Measurements from ENCODE around the gene PCSK2.

PCSK2 gene

GRCh38 chr20:17295151-17295726 is 68.4 kb downstream of the PCSK2 start:
- H3K4me1 ChIP-seq (ENCODE audit: control extremely low read depth in 1 of 4, control insufficient read depth in 4 of 4, insufficient read depth in 4 of 4, low read length in 3 of 4), result no peaks in the 10 kb centered on the region
- no peak for DNase-seq
- H3K9me3 ChIP-seq (ENCODE audit: control extremely low read depth in 1 of 5, control insufficient read depth in 4 of 5, insufficient read depth in 2 of 5, low read depth in 1 of 5, low read length in 4 of 5), result no peaks in the 10 kb centered on the region
- H3K4me3 ChIP-seq (ENCODE audit: control insufficient read depth in 1 of 7, extremely low read depth in 1 of 7, insufficient read depth in 4 of 7, low read depth in 2 of 7, low read length in 6 of 7), result no peak overlapping the region
- 100% methylated on average over 1 of the region's 3 CpGs for WGBS (ENCODE audit: insufficient coverage)
- CTCF ChIA-PET, result no interaction called here
- no peaks in the 10 kb centered on the region for H3K27me3 ChIP-seq (replicated peaks in 2 of 5; ENCODE audit: control insufficient read depth in 4 of 5, insufficient read depth in 5 of 5, low read length in 4 of 5)
- no peaks in the 10 kb centered on the region for H3K36me3 ChIP-seq (ENCODE audit: control insufficient read depth in 4 of 4, insufficient read depth in 4 of 4, low read length in 3 of 4)
- H3K27ac ChIP-seq (ENCODE audit: insufficient read depth in 1 of 2, low read depth in 1 of 2, low read length in 2 of 2, poor library complexity in 1 of 2, severe bottlenecking in 2 of 2), result no peak overlapping the region
- POLR2A ChIA-PET, result no interaction called here

- Histone ChIP-seq H3K9me3 (ENCODE audit: control extremely low read depth in 1 of 5, control insufficient read depth in 4 of 5, insufficient read depth in 2 of 5, low read depth in 1 of 5, low read length in 4 of 5) (no peaks in the 10 kb centered on the region), H3K27me3 (replicated peaks in 2 of 5; ENCODE audit: control insufficient read depth in 4 of 5, insufficient read depth in 5 of 5, low read length in 4 of 5) (peaks cover 0 to under 1% (median 0%) of the 10 kb centered on the region in 5 experiments), H3K36me3 (ENCODE audit: control insufficient read depth in 4 of 4, insufficient read depth in 4 of 4, low read length in 3 of 4) (no peaks in the 10 kb centered on the region), H3K4me1 (ENCODE audit: control extremely low read depth in 1 of 4, control insufficient read depth in 4 of 4, insufficient read depth in 4 of 4, low read length in 3 of 4) (no peaks in the 10 kb centered on the region), H3K4me3 (ENCODE audit: control insufficient read depth in 1 of 7, extremely low read depth in 1 of 7, insufficient read depth in 4 of 7, low read depth in 2 of 7, low read length in 6 of 7) (no peak overlapping the region), H3K27ac (ENCODE audit: insufficient read depth in 1 of 2, low read depth in 1 of 2, low read length in 2 of 2, poor library complexity in 1 of 2, severe bottlenecking in 2 of 2) (no peak overlapping the region)
- POLR2A ChIA-PET, result no interaction called here
- DNase-seq, result no peak
- CTCF ChIA-PET, result no interaction called here
- 92% methylated on average over 1 of the region's 4 CpGs for WGBS (ENCODE audit: insufficient coverage)
Measured at GRCh38 chr20:17295991-17296390, 69.2 kb downstream of the PCSK2 start.

- ChIA-PET POLR2A (no interaction called here), CTCF (no interaction called here)
- H3K4me1 ChIP-seq (ENCODE audit: control extremely low read depth in 1 of 4, control insufficient read depth in 4 of 4, insufficient read depth in 4 of 4, low read length in 3 of 4), result no peaks in the 10 kb centered on the region
- no peaks in the 10 kb centered on the region for H3K9me3 ChIP-seq (ENCODE audit: control extremely low read depth in 1 of 5, control insufficient read depth in 4 of 5, insufficient read depth in 2 of 5, low read depth in 1 of 5, low read length in 4 of 5)
- peaks cover 0 to 2% (median 0%) of the 10 kb centered on the region in 5 experiments for H3K27me3 ChIP-seq (replicated peaks in 2 of 5; ENCODE audit: control insufficient read depth in 4 of 5, insufficient read depth in 5 of 5, low read length in 4 of 5)
- no peaks in the 10 kb centered on the region for H3K36me3 ChIP-seq (ENCODE audit: control insufficient read depth in 4 of 4, insufficient read depth in 4 of 4, low read length in 3 of 4)
- no peak overlapping the region for H3K27ac ChIP-seq (ENCODE audit: insufficient read depth in 1 of 2, low read depth in 1 of 2, low read length in 2 of 2, poor library complexity in 1 of 2, severe bottlenecking in 2 of 2)
- H3K4me3 ChIP-seq (ENCODE audit: control insufficient read depth in 1 of 7, extremely low read depth in 1 of 7, insufficient read depth in 4 of 7, low read depth in 2 of 7, low read length in 6 of 7), result no peak overlapping the region
- no peak for DNase-seq
Measured at GRCh38 chr20:17298171-17298570, 71.3 kb downstream of the PCSK2 start.

GRCh38 chr20:17298751-17299150 is 71.9 kb downstream of the PCSK2 start:
- no peaks in the 10 kb centered on the region for H3K9me3 ChIP-seq (ENCODE audit: control extremely low read depth in 1 of 5, control insufficient read depth in 4 of 5, insufficient read depth in 2 of 5, low read depth in 1 of 5, low read length in 4 of 5)
- POLR2A ChIA-PET, result no interaction called here
- peaks cover 0 to 2% (median 0%) of the 10 kb centered on the region in 5 experiments for H3K27me3 ChIP-seq (replicated peaks in 2 of 5; ENCODE audit: control insufficient read depth in 4 of 5, insufficient read depth in 5 of 5, low read length in 4 of 5)
- DNase-seq, result no peak
- no peaks in the 10 kb centered on the region for H3K36me3 ChIP-seq (ENCODE audit: control insufficient read depth in 4 of 4, insufficient read depth in 4 of 4, low read length in 3 of 4)
- H3K27ac ChIP-seq (ENCODE audit: insufficient read depth in 1 of 2, low read depth in 1 of 2, low read length in 2 of 2, poor library complexity in 1 of 2, severe bottlenecking in 2 of 2), result no peak overlapping the region
- no CpG with 5 or more reads among the region's 2 CpGs for WGBS (ENCODE audit: insufficient coverage)
- no peak overlapping the region for H3K4me3 ChIP-seq (ENCODE audit: control insufficient read depth in 1 of 7, extremely low read depth in 1 of 7, insufficient read depth in 4 of 7, low read depth in 2 of 7, low read length in 6 of 7)
- H3K4me1 ChIP-seq (ENCODE audit: control extremely low read depth in 1 of 4, control insufficient read depth in 4 of 4, insufficient read depth in 4 of 4, low read length in 3 of 4), result no peaks in the 10 kb centered on the region
- CTCF ChIA-PET, result no interaction called here

- CTCF ChIA-PET, result no interaction called here
- Histone ChIP-seq H3K4me1 (ENCODE audit: control extremely low read depth in 1 of 4, control insufficient read depth in 4 of 4, insufficient read depth in 4 of 4, low read length in 3 of 4) (no peaks in the 10 kb centered on the region), H3K36me3 (ENCODE audit: control insufficient read depth in 4 of 4, insufficient read depth in 4 of 4, low read length in 3 of 4) (no peaks in the 10 kb centered on the region), H3K4me3 (ENCODE audit: control insufficient read depth in 1 of 7, extremely low read depth in 1 of 7, insufficient read depth in 4 of 7, low read depth in 2 of 7, low read length in 6 of 7) (no peak overlapping the region), H3K27ac (ENCODE audit: insufficient read depth in 1 of 2, low read depth in 1 of 2, low read length in 2 of 2, poor library complexity in 1 of 2, severe bottlenecking in 2 of 2) (no peak overlapping the region), H3K27me3 (replicated peaks in 2 of 5; ENCODE audit: control insufficient read depth in 4 of 5, insufficient read depth in 5 of 5, low read length in 4 of 5) (peaks cover 0 to 2% (median 0%) of the 10 kb centered on the region in 5 experiments), H3K9me3 (ENCODE audit: control extremely low read depth in 1 of 5, control insufficient read depth in 4 of 5, insufficient read depth in 2 of 5, low read depth in 1 of 5, low read length in 4 of 5) (no peaks in the 10 kb centered on the region)
- no peak for DNase-seq
- 95% methylated on average over 2 of the region's 2 CpGs for WGBS (ENCODE audit: insufficient coverage)
- POLR2A ChIA-PET, result no interaction called here
Measured at GRCh38 chr20:17300113-17300512, 73.3 kb downstream of the PCSK2 start.

GRCh38 chr20:17304774-17305173 is 77.9 kb downstream of the PCSK2 start:
- ChIA-PET POLR2A (interaction anchor here (0.7 kb wide), 2 partner anchors 169 to 1443 kb away, joined by 3 read pairs; no protein-coding TSS in a partner anchor), CTCF (no interaction called here)
- Histone ChIP-seq H3K36me3 (ENCODE audit: control insufficient read depth in 4 of 4, insufficient read depth in 4 of 4, low read length in 3 of 4) (no peaks in the 10 kb centered on the region), H3K9me3 (ENCODE audit: control extremely low read depth in 1 of 5, control insufficient read depth in 4 of 5, insufficient read depth in 2 of 5, low read depth in 1 of 5, low read length in 4 of 5) (no peaks in the 10 kb centered on the region), H3K4me3 (ENCODE audit: control insufficient read depth in 1 of 7, extremely low read depth in 1 of 7, insufficient read depth in 4 of 7, low read depth in 2 of 7, low read length in 6 of 7) (no peak overlapping the region), H3K4me1 (ENCODE audit: control extremely low read depth in 1 of 4, control insufficient read depth in 4 of 4, insufficient read depth in 4 of 4, low read length in 3 of 4) (no peaks in the 10 kb centered on the region), H3K27ac (ENCODE audit: insufficient read depth in 1 of 2, low read depth in 1 of 2, low read length in 2 of 2, poor library complexity in 1 of 2, severe bottlenecking in 2 of 2) (no peak overlapping the region), H3K27me3 (replicated peaks in 2 of 5; ENCODE audit: control insufficient read depth in 4 of 5, insufficient read depth in 5 of 5, low read length in 4 of 5) (peaks cover 0 to 5% (median 0%) of the 10 kb centered on the region in 5 experiments)
- DNase-seq, result no peak
- no CpG with 5 or more reads among the region's 3 CpGs for WGBS (ENCODE audit: insufficient coverage)

GRCh38 chr20:17306427-17306826 is 79.6 kb downstream of the PCSK2 start:
- H3K4me1 ChIP-seq (ENCODE audit: control extremely low read depth in 1 of 4, control insufficient read depth in 4 of 4, insufficient read depth in 4 of 4, low read length in 3 of 4), result no peaks in the 10 kb centered on the region
- ChIA-PET CTCF (no interaction called here), POLR2A (no interaction called here)
- no peak overlapping the region for H3K27ac ChIP-seq (ENCODE audit: insufficient read depth in 1 of 2, low read depth in 1 of 2, low read length in 2 of 2, poor library complexity in 1 of 2, severe bottlenecking in 2 of 2)
- no peaks in the 10 kb centered on the region for H3K36me3 ChIP-seq (ENCODE audit: control insufficient read depth in 4 of 4, insufficient read depth in 4 of 4, low read length in 3 of 4)
- H3K27me3 ChIP-seq (replicated peaks in 2 of 5; ENCODE audit: control insufficient read depth in 4 of 5, insufficient read depth in 5 of 5, low read length in 4 of 5), result peaks cover 0 to 5% (median 0%) of the 10 kb centered on the region in 5 experiments
- no peak overlapping the region for H3K4me3 ChIP-seq (ENCODE audit: control insufficient read depth in 1 of 7, extremely low read depth in 1 of 7, insufficient read depth in 4 of 7, low read depth in 2 of 7, low read length in 6 of 7)
- WGBS (ENCODE audit: insufficient coverage), result 94% methylated on average over 4 of the region's 4 CpGs
- no peaks in the 10 kb centered on the region for H3K9me3 ChIP-seq (ENCODE audit: control extremely low read depth in 1 of 5, control insufficient read depth in 4 of 5, insufficient read depth in 2 of 5, low read depth in 1 of 5, low read length in 4 of 5)
- DNase-seq, result no peak

All from common myeloid progenitor, CD34-positive (primary cell).